ENCODE results near the gene CCDC9.

The CCDC9 gene
- total RNA-seq, result 24.5 to 27.9 reads per million in 2 donors

- DNase-seq, result peak; percentile 95
Measured at GRCh38 chr19:47255879-47256692, at the start of gene CCDC9. Gene CCDC9 (plus strand): TSS chr19:47256525. CDS start chr19:47258401, 1,876 bp downstream.

- no peak for DNase-seq
Measured at GRCh38 chr19:47209319-47210179, 46.8 kb upstream of the CCDC9 start.

- no peak for DNase-seq
Measured at GRCh38 chr19:47210180-47210490, 46.2 kb upstream of the CCDC9 start.

- DNase-seq, result no peak
Measured at GRCh38 chr19:47210689-47211316, 45.5 kb upstream of the CCDC9 start.

- no peak for DNase-seq
Measured at GRCh38 chr19:47215581-47215980, 40.7 kb upstream of the CCDC9 start.

GRCh38 chr19:47221080-47221841 is 35.1 kb upstream of the CCDC9 start:
- DNase-seq, result no peak

GRCh38 chr19:47221890-47222289 is 34.4 kb upstream of the CCDC9 start:
- no peak for DNase-seq

GRCh38 chr19:47225746-47226425 is 30.4 kb upstream of the CCDC9 start:
- peak; percentile 87 for DNase-seq

GRCh38 chr19:47226426-47227351 is 29.6 kb upstream of the CCDC9 start:
- DNase-seq, result no peak

GRCh38 chr19:47227352-47228167 is 28.8 kb upstream of the CCDC9 start:
- no peak for DNase-seq

GRCh38 chr19:47228168-47228936 is 28.0 kb upstream of the CCDC9 start:
- peak; percentile 40 for DNase-seq

GRCh38 chr19:47228937-47229675 is 27.2 kb upstream of the CCDC9 start:
- no peak for DNase-seq

- DNase-seq, result no peak
Measured at GRCh38 chr19:47229676-47230053, 26.7 kb upstream of the CCDC9 start.

- DNase-seq, result peak; percentile 90
Measured at GRCh38 chr19:47230054-47230920, 26.0 kb upstream of the CCDC9 start.

GRCh38 chr19:47230921-47231214 is 25.5 kb upstream of the CCDC9 start, which contains the start of gene BBC3:
Gene BBC3 (minus strand): TSS chr19:47231199. CDS start chr19:47228431, 2,768 bp downstream.
- no peak for DNase-seq

GRCh38 chr19:47231215-47232054 is 24.9 kb upstream of the CCDC9 start:
- peak; percentile 97 for DNase-seq
